Uterus (tissue), 2 donors: ENCODE results near the gene NEU4.

ENCODE experiments used
- POLR2A ChIP-seq, 2 donors: fragments of 450-650 bp; IDR thresholded peaks; one replicate each; pipeline ENCODE4 v1.6.1; 2016; ENCODE audit warnings: antibody characterized with exemption in 2 of 2, mild to moderate bottlenecking in 1 of 2, moderate library complexity in 1 of 2
- TF ChIP-seq, protein P1 (sequence below), 4 experiments: fragments of 200-600 bp in 2 of 4; fragments of 450-650 bp in 2 of 4; sonication (generic) in 2 of 4; IDR thresholded peaks; one replicate each; pipeline ENCODE4 v1.5.1; 2016 to 2019; ENCODE audit warnings: antibody characterized with exemption in 4 of 4, mild to moderate bottlenecking in 2 of 4, moderate library complexity in 1 of 4

DNA sequence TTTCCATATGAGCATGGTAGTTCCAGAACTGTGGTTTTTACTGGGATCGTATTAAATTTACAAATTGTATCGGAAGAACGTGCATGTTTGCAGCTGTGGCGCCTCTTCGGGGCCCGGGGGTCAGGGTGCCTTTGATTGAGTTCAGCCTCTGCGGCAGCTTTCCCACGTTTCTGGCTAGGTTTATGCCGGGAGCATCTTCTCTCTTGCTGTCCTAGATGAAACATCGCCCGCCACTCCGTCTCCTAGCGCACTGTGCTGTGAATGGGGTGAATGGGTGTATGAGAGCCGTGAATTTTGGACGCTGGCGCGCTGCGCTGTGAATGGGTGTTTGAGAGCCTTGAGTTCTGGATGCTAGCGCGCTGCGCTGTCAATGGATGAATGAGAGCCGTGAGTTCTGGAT is 37.4 kb downstream of the NEU4 start:
- TF ChIP-seq, protein P1, sequence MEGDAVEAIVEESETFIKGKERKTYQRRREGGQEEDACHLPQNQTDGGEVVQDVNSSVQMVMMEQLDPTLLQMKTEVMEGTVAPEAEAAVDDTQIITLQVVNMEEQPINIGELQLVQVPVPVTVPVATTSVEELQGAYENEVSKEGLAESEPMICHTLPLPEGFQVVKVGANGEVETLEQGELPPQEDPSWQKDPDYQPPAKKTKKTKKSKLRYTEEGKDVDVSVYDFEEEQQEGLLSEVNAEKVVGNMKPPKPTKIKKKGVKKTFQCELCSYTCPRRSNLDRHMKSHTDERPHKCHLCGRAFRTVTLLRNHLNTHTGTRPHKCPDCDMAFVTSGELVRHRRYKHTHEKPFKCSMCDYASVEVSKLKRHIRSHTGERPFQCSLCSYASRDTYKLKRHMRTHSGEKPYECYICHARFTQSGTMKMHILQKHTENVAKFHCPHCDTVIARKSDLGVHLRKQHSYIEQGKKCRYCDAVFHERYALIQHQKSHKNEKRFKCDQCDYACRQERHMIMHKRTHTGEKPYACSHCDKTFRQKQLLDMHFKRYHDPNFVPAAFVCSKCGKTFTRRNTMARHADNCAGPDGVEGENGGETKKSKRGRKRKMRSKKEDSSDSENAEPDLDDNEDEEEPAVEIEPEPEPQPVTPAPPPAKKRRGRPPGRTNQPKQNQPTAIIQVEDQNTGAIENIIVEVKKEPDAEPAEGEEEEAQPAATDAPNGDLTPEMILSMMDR (IDR thresholded peaks at IDR 0.05), result no peak
- no peak for TF ChIP-seq POLR2A (IDR thresholded peaks at IDR 0.05)
